Activated T-cell treated with anti-CD3 and anti-CD28 coated beads, Interleukin-2, amount 50 U/mL, for 24 hours (primary cell): ENCODE data around the gene MRI1.

Experiments
- DNase-seq: peaks from one replicate; pipeline ENCODE4 v3.0.0-alpha.2; 2020
- H3K27ac Mint-ChIP-seq: 2 replicates; pipeline ENCODE4 v1.8.0; 2020; ENCODE audit warnings: mild to moderate bottlenecking, mixed read lengths
- H3K27me3 Mint-ChIP-seq: 2 replicates; pipeline ENCODE4 v1.8.0; 2020; ENCODE audit warnings: mixed read lengths
- H3K36me3 Mint-ChIP-seq: 2 replicates; pipeline ENCODE4 v1.8.0; 2020; ENCODE audit warnings: low read depth, mixed read lengths
- H3K4me1 Mint-ChIP-seq: 2 replicates; pipeline ENCODE4 v1.8.0; 2020; ENCODE audit warnings: low read depth, mixed read lengths
- H3K4me3 Mint-ChIP-seq: 2 replicates; pipeline ENCODE4 v1.8.0; 2020; ENCODE audit warnings: mild to moderate bottlenecking, moderate library complexity, mixed read lengths
- H3K9me3 Mint-ChIP-seq: 2 replicates; pipeline ENCODE4 v1.8.0; 2020; ENCODE audit warnings: mixed read lengths

The MRI1 gene

DNA sequence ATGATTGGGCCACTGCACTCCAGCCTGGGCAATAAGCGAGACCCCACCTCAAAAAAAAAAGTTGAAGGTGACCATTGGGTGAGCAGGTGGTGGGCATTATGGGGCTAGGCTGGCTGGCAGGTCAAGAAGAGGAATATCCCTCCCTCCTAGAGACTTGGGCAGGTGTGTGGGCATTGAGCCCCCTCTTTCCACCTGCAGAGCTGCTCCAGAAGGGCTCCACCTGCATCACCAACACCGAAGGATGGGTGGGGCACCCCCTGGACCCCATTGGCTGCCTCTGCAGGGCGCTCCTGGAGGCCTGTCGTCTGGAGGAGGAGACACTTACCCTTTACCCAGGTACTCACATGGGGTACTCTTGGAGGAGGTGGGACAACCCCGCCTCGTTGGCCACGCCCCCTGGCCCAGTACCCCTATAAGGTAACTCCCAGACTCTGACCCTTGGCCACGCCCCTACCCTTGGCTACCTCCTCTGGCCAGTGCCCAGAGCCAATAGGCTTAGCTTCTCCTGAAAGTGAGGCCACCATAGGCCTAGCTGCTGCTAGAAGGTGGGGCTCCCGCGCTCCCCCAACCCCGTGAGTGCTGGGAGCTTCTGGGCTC is 52.8 kb downstream of the MRI1 start:
- Mint-ChIP-seq H3K27ac (no peak overlapping the region), H3K4me1 (peaks cover 8% of the 10 kb centered on the region), H3K36me3 (peaks cover 6% of the 10 kb centered on the region), H3K27me3 (no peaks in the 10 kb centered on the region), H3K9me3 (no peaks in the 10 kb centered on the region), H3K4me3 (peak overlapping the region; percentile 61)
- DNase-seq, result peak; percentile 49

GRCh38 chr19:13817615-13818371 is 53.5 kb downstream of the MRI1 start:
- peaks cover 6% of the 10 kb centered on the region for H3K36me3 Mint-ChIP-seq
- peak overlapping the region; percentile 61 for H3K4me3 Mint-ChIP-seq
- H3K27ac Mint-ChIP-seq, result peak overlapping the region; percentile 26
- peaks cover 8% of the 10 kb centered on the region for H3K4me1 Mint-ChIP-seq
- no peaks in the 10 kb centered on the region for H3K9me3 Mint-ChIP-seq
- H3K27me3 Mint-ChIP-seq, result no peaks in the 10 kb centered on the region
- peak; percentile 65 for DNase-seq

DNA sequence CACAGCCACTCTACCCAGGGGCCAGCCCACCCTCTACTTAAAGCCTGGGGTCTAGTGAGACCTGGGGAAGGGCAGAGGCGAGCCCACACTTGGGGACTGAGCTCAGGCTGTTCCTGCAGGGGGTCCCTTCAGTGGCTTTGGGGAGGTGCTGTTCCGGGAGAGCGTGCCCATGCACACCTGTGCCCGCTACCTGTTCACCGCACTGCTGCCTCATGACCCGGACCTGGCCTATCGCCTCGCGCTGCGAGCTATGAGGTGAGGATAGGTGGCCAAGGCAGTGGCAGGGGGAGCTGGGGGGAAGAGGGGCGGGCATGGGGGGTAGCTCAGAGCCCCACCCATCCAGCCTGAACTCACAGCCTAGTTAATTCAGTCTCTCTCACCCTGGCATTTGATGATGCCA is 54.9 kb downstream of the MRI1 start:
- peaks cover 8% of the 10 kb centered on the region for H3K4me1 Mint-ChIP-seq
- DNase-seq, result no peak
- peaks cover 10% of the 10 kb centered on the region for H3K36me3 Mint-ChIP-seq
- no peaks in the 10 kb centered on the region for H3K27me3 Mint-ChIP-seq
- no peak overlapping the region for H3K4me3 Mint-ChIP-seq
- H3K27ac Mint-ChIP-seq, result no peak overlapping the region
- H3K9me3 Mint-ChIP-seq, result no peaks in the 10 kb centered on the region

DNA sequence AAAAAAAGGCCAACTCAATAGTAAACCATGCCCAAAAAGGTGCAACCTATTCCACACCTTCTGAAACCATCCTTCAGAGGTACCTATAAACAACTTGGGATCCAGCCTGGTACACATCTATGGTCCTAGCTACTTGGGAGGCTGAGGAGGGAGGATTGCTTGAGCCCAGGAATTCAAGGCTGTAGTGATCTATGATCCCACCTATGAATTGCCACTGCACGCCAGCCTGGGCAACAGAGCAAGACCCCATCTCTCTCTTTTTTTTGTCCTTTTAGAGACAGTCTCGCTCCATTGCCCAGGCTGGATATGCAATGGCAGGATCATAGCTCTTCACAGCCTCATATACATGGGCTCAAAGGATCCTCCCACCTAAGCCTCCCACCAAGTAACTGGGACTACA is 57.0 kb downstream of the MRI1 start:
- no peaks in the 10 kb centered on the region for H3K27me3 Mint-ChIP-seq
- no peak for DNase-seq
- no peak overlapping the region for H3K4me3 Mint-ChIP-seq
- H3K9me3 Mint-ChIP-seq, result no peaks in the 10 kb centered on the region
- peaks cover 8% of the 10 kb centered on the region for H3K4me1 Mint-ChIP-seq
- peaks cover 17% of the 10 kb centered on the region for H3K36me3 Mint-ChIP-seq
- no peak overlapping the region for H3K27ac Mint-ChIP-seq

- no peak for DNase-seq
- peaks cover 16% of the 10 kb centered on the region for H3K36me3 Mint-ChIP-seq
- no peak overlapping the region for H3K27ac Mint-ChIP-seq
- peaks cover under 1% of the 10 kb centered on the region for H3K4me1 Mint-ChIP-seq
- H3K4me3 Mint-ChIP-seq, result no peak overlapping the region
- H3K9me3 Mint-ChIP-seq, result no peaks in the 10 kb centered on the region
- H3K27me3 Mint-ChIP-seq, result no peaks in the 10 kb centered on the region
Measured at GRCh38 chr19:13823256-13823655, 58.9 kb downstream of the MRI1 start.
